SK-N-MC (cell line): ENCODE data around the gene HTR2A.

ENCODE experiments used
- EZH2 ChIP-seq: fragments of 200-600 bp; sonication (generic); IDR thresholded peaks from one replicate; pipeline ENCODE4 v1.6.1; 2017; ENCODE audit warnings: antibody characterized with exemption
- FOXP2 ChIP-seq: optimal IDR thresholded peaks from 2 replicates; pipeline ENCODE3; 2011; ENCODE audit warnings: mild to moderate bottlenecking, moderate library complexity; ENCODE audit not compliant: insufficient read depth; ENCODE audit errors: extremely low read length, control extremely low read depth
- POLR2AphosphoS5 ChIP-seq: IDR thresholded peaks from 2 replicates; pipeline ENCODE4 v1.6.1; 2012; ENCODE audit warnings: mild to moderate bottlenecking, low read depth, low read length, borderline replicate concordance

DNA sequence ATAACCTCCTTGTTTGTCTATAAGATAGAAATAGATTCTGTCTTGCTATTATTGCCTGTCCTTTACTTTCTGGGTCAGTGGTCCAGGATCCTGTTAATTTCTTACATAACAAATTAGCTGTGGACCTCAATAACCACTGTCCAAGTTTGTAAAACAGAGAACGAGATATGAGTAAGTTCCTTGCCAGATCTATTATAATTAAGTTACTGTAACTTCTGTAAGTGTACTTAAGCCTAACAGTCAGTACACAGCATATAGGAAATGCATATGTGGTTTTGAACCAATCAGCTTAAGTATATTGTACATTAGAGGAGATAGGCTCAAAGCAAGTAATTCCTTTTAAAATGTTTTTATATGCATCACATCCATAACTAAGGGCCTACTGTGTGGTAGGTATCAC lies 34.9 kb downstream of the HTR2A start:
- TF ChIP-seq FOXP2: no peak
- no peak for TF ChIP-seq EZH2
- no peak for TF ChIP-seq POLR2AphosphoS5
